OCI-LY7 (cell line): ENCODE measurements around the gene PPP2R2B. TPM values are rescaled to one million over a fixed set of nuclear protein-coding genes. Genes with fewer than 3 reads are reported as not detected.

ENCODE experiments used
- BruUV-seq: library from RNA; stranded (reverse); fragments of 400-500 nt; replicated peaks from 2 replicates; lab custom pipeline; 2021; lab: Mats Ljungman, UMichigan
- CTCF ChIA-PET: fragments of 300-600 bp; sonication (Branson Sonifier 250); formaldehyde crosslinking; loops from one replicate; lab custom pipeline; 2022; ENCODE audit warnings: antibody characterized with exemption; ENCODE audit not compliant: unreplicated experiment; lab: Charles Lee
- POLR2A ChIA-PET: fragments of 300-600 bp; sonication (Branson Sonifier 250); formaldehyde crosslinking; loops from one replicate; lab custom pipeline; 2022; ENCODE audit warnings: antibody characterized with exemption; lab: Charles Lee
- DNase-seq: peaks from one replicate; pipeline ENCODE4 v3.0.0-alpha.2; 2015; ENCODE audit warnings: low spot score
- H2AFZ ChIP-seq: fragments of 200-600 bp; sonication (generic), shearing (Covaris generic); 2 replicates; pipeline ENCODE4 v1.6.1; 2014; ENCODE audit warnings: mild to moderate bottlenecking, antibody characterized with exemption, low read length, moderate library complexity
- H3K27ac ChIP-seq: fragments of 200-600 bp; sonication (generic); 2 replicates; pipeline ENCODE4 v1.5.1; 2014; ENCODE audit warnings: mixed run types, low read depth, mild to moderate bottlenecking, moderate library complexity, low read length, inconsistent platforms; ENCODE audit not compliant: poor library complexity, severe bottlenecking
- H3K36me3 ChIP-seq: fragments of 200-600 bp; sonication (generic); 2 replicates; pipeline ENCODE4 v1.6.1; 2014; ENCODE audit warnings: mild to moderate bottlenecking, antibody characterized with exemption, low read length, moderate library complexity, mixed read lengths; ENCODE audit not compliant: insufficient read depth
- H3K4me1 ChIP-seq: fragments of 200-600 bp; sonication (generic); 2 replicates; pipeline ENCODE4 v1.5.1; 2014; ENCODE audit warnings: mild to moderate bottlenecking, low read length; ENCODE audit not compliant: insufficient read depth, poor library complexity, severe bottlenecking
- H3K4me2 ChIP-seq: fragments of 200-600 bp; sonication (generic); 2 replicates; pipeline ENCODE4 v1.6.1; 2014; ENCODE audit warnings: mild to moderate bottlenecking, low read length
- H3K4me3 ChIP-seq: fragments of 200-600 bp; sonication (generic); 2 replicates; pipeline ENCODE4 v1.5.1; 2014; ENCODE audit warnings: mild to moderate bottlenecking, low read depth, low read length; ENCODE audit not compliant: poor library complexity, severe bottlenecking
- H3K79me2 ChIP-seq: fragments of 200-600 bp; sonication (generic); 2 replicates; pipeline ENCODE4 v1.6.1; 2016; ENCODE audit warnings: low read depth, mild to moderate bottlenecking, low read length, moderate library complexity, mixed read lengths; ENCODE audit not compliant: insufficient read depth
- H3K9me2 ChIP-seq: fragments of 200-600 bp; sonication (generic); 2 replicates; pipeline ENCODE4 v1.6.1; 2016; ENCODE audit warnings: mild to moderate bottlenecking, low read length, mixed read lengths; ENCODE audit not compliant: insufficient read depth
- H3K9me3 ChIP-seq: fragments of 200-600 bp; sonication (generic); 2 replicates; pipeline ENCODE4 v1.6.1; 2014; ENCODE audit warnings: mild to moderate bottlenecking, mixed run types, low read length, mixed read lengths
- H4K20me1 ChIP-seq: fragments of 200-600 bp; sonication (generic); 2 replicates; pipeline ENCODE4 v1.6.1; 2014; ENCODE audit warnings: mild to moderate bottlenecking, antibody characterized with exemption, low read length, moderate library complexity, mixed read lengths; ENCODE audit not compliant: insufficient read depth
- CTCF ChIP-seq: fragments of 200-600 bp; sonication (generic); conservative IDR thresholded peaks from 2 replicates; pipeline ENCODE4 v1.5.1; 2014; ENCODE audit warnings: mild to moderate bottlenecking, antibody characterized with exemption, low read length, moderate library complexity, mixed read lengths
- EZH2phosphoT487 ChIP-seq: fragments of 200-600 bp; sonication (generic); IDR thresholded peaks from 2 replicates; pipeline ENCODE4 v1.6.1; 2018; ENCODE audit warnings: low read depth, borderline replicate concordance, mild to moderate bottlenecking, mixed run types, antibody characterized with exemption, low read length, moderate library complexity, mixed read lengths
- intact Hi-C: fragments of 100-400 bp; cut with micrococcal nuclease; formaldehyde crosslinking; loops from one replicate; pipeline ENCODE4 v1.10.0; 2022; ENCODE audit not compliant: unreplicated experiment
- total RNA-seq, 2 experiments: library from RNA; depleted of rRNA in 1 of 2; stranded (reverse); fragments of >200 nt in 1 of 2; shearing (Covaris generic) in 1 of 2; gene quantifications; 2 replicates each; pipeline ENCODE4 v1.2.3, GENCODE V29; 2014 to 2022

The PPP2R2B gene
- total RNA-seq, 2 experiments from 2014 or later = not detected

- intact Hi-C loops = no loop called here
- H3K4me2 ChIP-seq = no peak overlapping the region
- no peaks in the 10 kb centered on the region for H3K4me1 ChIP-seq
- H3K36me3 ChIP-seq = no peaks in the 10 kb centered on the region
- no peaks in the 10 kb centered on the region for H4K20me1 ChIP-seq
- no peak overlapping the region for H3K27ac ChIP-seq
- no peak for TF ChIP-seq CTCF
- no peak for TF ChIP-seq EZH2phosphoT487
- no peaks in the 10 kb centered on the region for H3K9me3 ChIP-seq
- BruUV-seq = no TSS peak
- no peak for DNase-seq
- ChIA-PET CTCF (no interaction called here), POLR2A (no interaction called here)
- no peaks in the 10 kb centered on the region for H3K9me2 ChIP-seq
- no peak overlapping the region for H2AFZ ChIP-seq
- H3K79me2 ChIP-seq = no peaks in the 10 kb centered on the region
- no peak overlapping the region for H3K4me3 ChIP-seq
Observed at GRCh38 chr5:146682899-146683532, 195.5 kb downstream of the PPP2R2B start.

GRCh38 chr5:146681585-146682105 is 196.9 kb downstream of the PPP2R2B start:
- intact Hi-C loops = no loop called here
- Histone ChIP-seq H2AFZ (no peak overlapping the region), H3K4me1 (no peaks in the 10 kb centered on the region), H3K79me2 (no peaks in the 10 kb centered on the region), H4K20me1 (no peaks in the 10 kb centered on the region), H3K27ac (no peak overlapping the region), H3K4me3 (no peak overlapping the region), H3K9me2 (no peaks in the 10 kb centered on the region), H3K36me3 (no peaks in the 10 kb centered on the region), H3K4me2 (no peak overlapping the region), H3K9me3 (no peaks in the 10 kb centered on the region)
- no peak for DNase-seq
- CTCF ChIA-PET = no interaction called here
- BruUV-seq = no TSS peak
- TF ChIP-seq EZH2phosphoT487 (no peak), CTCF (no peak)
- POLR2A ChIA-PET = no interaction called here

- TF ChIP-seq CTCF (no peak), EZH2phosphoT487 (no peak)
- POLR2A ChIA-PET = no interaction called here
Observed at GRCh38 chr5:146680846-146681584, 197.5 kb downstream of the PPP2R2B start.

More at GRCh38 chr5:146680846-146681584, 197.5 kb downstream of the PPP2R2B start:
- no peaks in the 10 kb centered on the region for H3K36me3 ChIP-seq
- DNase-seq = no peak
- no peak overlapping the region for H3K27ac ChIP-seq
- H3K4me3 ChIP-seq = no peak overlapping the region
- H3K4me1 ChIP-seq = peaks cover 5% of the 10 kb centered on the region
- intact Hi-C loops = no loop called here
- CTCF ChIA-PET = no interaction called here
- H3K9me3 ChIP-seq = no peaks in the 10 kb centered on the region
- H3K9me2 ChIP-seq = no peaks in the 10 kb centered on the region
- H2AFZ ChIP-seq = no peak overlapping the region
- BruUV-seq = no TSS peak
- H4K20me1 ChIP-seq = no peaks in the 10 kb centered on the region
- no peaks in the 10 kb centered on the region for H3K79me2 ChIP-seq
- no peak overlapping the region for H3K4me2 ChIP-seq
